ENCODE results near the gene TIGD6. TPM values are rescaled to one million over a fixed set of nuclear protein-coding genes. Genes with fewer than 3 reads are reported as not detected.
A peak's percentile ranks its signal among the peaks of the same experiment; 100 is the strongest.

The TIGD6 gene
- total and polyA plus RNA-seq, 8 donors = 1.5 to 3.6 (median 2.2) TPM

DNA sequence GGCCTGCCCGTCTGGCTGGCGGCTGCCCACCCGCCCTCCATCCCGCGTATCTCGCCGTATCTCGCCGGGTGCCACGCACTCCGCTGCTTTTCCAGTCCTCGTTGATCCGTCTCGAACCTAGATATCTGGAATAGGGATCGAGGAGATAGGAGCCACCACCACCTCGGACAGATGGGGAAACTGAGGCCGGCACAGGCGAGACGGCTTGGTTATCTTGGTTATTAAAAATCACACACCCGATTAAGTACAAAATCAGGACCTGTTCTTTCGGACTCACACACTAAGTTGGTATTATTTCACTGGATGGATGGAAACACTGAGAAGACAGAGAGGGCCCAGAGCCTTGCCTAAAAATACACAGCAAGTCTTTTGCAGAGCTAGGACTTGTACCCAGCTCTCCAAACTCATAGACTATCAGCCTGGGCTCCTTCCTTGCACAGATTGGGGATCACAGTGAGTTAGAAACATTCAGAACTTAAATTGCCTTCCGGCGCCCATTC is 39.2 kb downstream of the TIGD6 start:
- TF ChIP-seq CTCF (IDR thresholded peaks at IDR 0.05) = no peak
- Histone ChIP-seq H3K4me3 (peak overlapping the region; percentile 42 to 85 (median 76)), H3K36me3 (no peaks in the 10 kb centered on the region), H3K4me1 (peaks cover 0 to 10% (median 6%) of the 10 kb centered on the region in 3 donors), H3K27ac (peak overlapping the region in 3 of 4 donors; percentile 69 to 91 (median 72)), H3K27me3 (no peaks in the 10 kb centered on the region), H3K9me3 (no peaks in the 10 kb centered on the region)
- no peak for DNase-seq
- WGBS, 2 donors = 9 to 11% methylated on average over 23 of the region's 23 CpGs
- ATAC-seq = peak; percentile 9 to 29 (median 18)
- intact Hi-C loops (cut with DNase I) = no loop called here
- no peak for FAIRE-seq

- H3K36me3 ChIP-seq = no peaks in the 10 kb centered on the region
- no peak for TF ChIP-seq CTCF (IDR thresholded peaks at IDR 0.05)
- DNase-seq (peak; percentile 97 to 99 (median 97)), FAIRE-seq (peak; percentile 13), ATAC-seq (peak; percentile 97 to 100 (median 99))
- no peaks in the 10 kb centered on the region for H3K9me3 ChIP-seq
- H3K4me1 ChIP-seq = peaks cover 0 to 10% (median 6%) of the 10 kb centered on the region in 3 donors
- H3K4me3 ChIP-seq = peak within 1 kb of the TSS; percentile 42 to 85 (median 76)
- no peaks in the 10 kb centered on the region for H3K27me3 ChIP-seq
- intact Hi-C loops (cut with DNase I) = no loop called here
- peak within 1 kb of the TSS; percentile 69 to 91 (median 75) for H3K27ac ChIP-seq
- 0 to 1% methylated on average over 71 to 84 of the region's 84 CpGs for WGBS, 2 donors
Measured at GRCh38 chr5:149960272-149961185, 39.9 kb downstream of the TIGD6 start, which contains the start of gene SLC26A2. Gene SLC26A2 (plus strand): TSS chr5:149960758. CDS start chr5:149977653, 16,895 bp downstream.

- peak in 3 of 4 donors; percentile 3 to 4 (median 4) for ATAC-seq
- peak in 1 of 6 donors; percentile 15 for DNase-seq
- WGBS, 2 donors = 40 to 50% methylated on average over 14 of the region's 14 CpGs
- TF ChIP-seq CTCF (IDR thresholded peaks at IDR 0.05) = peak in 2 of 4 donors; percentile 27 to 34
- Histone ChIP-seq H3K27me3 (no peaks in the 10 kb centered on the region), H3K36me3 (no peaks in the 10 kb centered on the region), H3K4me1 (peaks cover 0 to 10% (median 6%) of the 10 kb centered on the region in 3 donors), H3K4me3 (peak overlapping the region; percentile 42 to 85 (median 76)), H3K9me3 (no peaks in the 10 kb centered on the region), H3K27ac (peak overlapping the region; percentile 69 to 91 (median 75))
- no peak for FAIRE-seq
- intact Hi-C loops (cut with DNase I) = no loop called here
Measured at GRCh38 chr5:149959406-149960236, 40.8 kb downstream of the TIGD6 start.

DNA sequence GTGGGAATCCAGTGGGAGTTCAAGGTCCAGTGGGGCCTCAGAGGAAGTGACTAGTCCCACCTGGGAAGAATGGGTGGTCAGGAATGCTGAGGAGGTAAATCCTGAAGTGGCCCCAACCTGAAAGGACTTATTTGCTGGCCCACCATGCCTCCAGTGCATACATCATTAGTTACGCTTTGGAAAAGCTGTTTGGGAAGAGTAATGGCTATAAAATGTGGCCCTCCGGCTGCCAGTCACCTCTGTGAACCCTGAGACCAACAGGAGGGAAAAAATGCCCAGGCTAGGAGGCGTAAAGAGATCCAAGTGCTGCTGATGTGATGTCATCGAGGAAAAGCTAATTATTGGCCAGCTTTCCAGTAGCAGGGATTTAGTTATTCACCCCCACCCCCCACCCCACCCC is 42.6 kb downstream of the TIGD6 start:
- TF ChIP-seq CTCF (IDR thresholded peaks at IDR 0.05) = no peak
- FAIRE-seq = no peak
- Histone ChIP-seq H3K36me3 (no peaks in the 10 kb centered on the region), H3K4me1 (peaks cover 0 to 10% (median 6%) of the 10 kb centered on the region in 3 donors), H3K4me3 (no peak overlapping the region), H3K9me3 (no peaks in the 10 kb centered on the region), H3K27ac (no peak overlapping the region), H3K27me3 (no peaks in the 10 kb centered on the region)
- 75 to 77% methylated on average over 4 of the region's 4 CpGs for WGBS, 2 donors
- intact Hi-C loops (cut with DNase I) = no loop called here
- ATAC-seq = no peak
- DNase-seq = no peak

Measured in pancreas (tissue), 10 donors.